IMR-90 (cell line): ENCODE data around the gene WHRN. TPM values are rescaled to one million over a fixed set of nuclear protein-coding genes. Genes with fewer than 3 reads are reported as not detected.

Source experiments
- ATAC-seq: fragments of 200-7000 bp; cut with Tn5 transposase; 2 replicates; pipeline ENCODE4 v1.9.1; 2020; ENCODE audit warnings: low read depth, mild to moderate bottlenecking, moderate library complexity
- BruUV-seq: library from RNA; stranded (reverse); fragments of 400-500 nt; replicated peaks from 2 replicates; lab custom pipeline; 2021; lab: Mats Ljungman, UMichigan
- CTCF ChIA-PET: fragments of 300-600 bp; formaldehyde crosslinking; extraction: SDS; loops from one replicate; lab custom pipeline; 2021; ENCODE audit warnings: antibody characterized with exemption; lab: Yijun Ruan, JAX
- POLR2A ChIA-PET: fragments of 300-600 bp; sonication (Branson Sonifier 250); formaldehyde crosslinking; loops from one replicate; lab custom pipeline; 2022; ENCODE audit warnings: antibody characterized with exemption; ENCODE audit not compliant: unreplicated experiment; lab: Charles Lee
- DNase-seq: peaks from one replicate; pipeline ENCODE4 v3.0.0; 2013
- H2AFZ ChIP-seq: replicated peaks from 2 replicates; pipeline ENCODE3; 2013; ENCODE audit warnings: low read length, mild to moderate bottlenecking; ENCODE audit not compliant: poor library complexity
- H2AK5ac ChIP-seq: 2 replicates; pipeline ENCODE4 v1.6.1; 2013; ENCODE audit warnings: low read depth, low read length, inconsistent platforms
- H2AK9ac ChIP-seq: replicated peaks from 2 replicates; pipeline ENCODE3; 2013; ENCODE audit warnings: mild to moderate bottlenecking, low read depth, low read length, moderate library complexity; ENCODE audit not compliant: poor library complexity
- H2BK120ac ChIP-seq: 2 replicates; pipeline ENCODE4 v1.6.1; 2013; ENCODE audit warnings: low read depth, low read length, inconsistent platforms
- H2BK15ac ChIP-seq: 3 replicates; pipeline ENCODE4 v1.6.1; 2013; ENCODE audit warnings: low read depth, low read length, inconsistent platforms
- H2BK20ac ChIP-seq: 2 replicates; pipeline ENCODE4 v1.6.1; 2013; ENCODE audit warnings: low read depth, mild to moderate bottlenecking, inconsistent platforms, low read length, moderate library complexity
- H2BK5ac ChIP-seq: 2 replicates; pipeline ENCODE4 v1.6.1; 2013; ENCODE audit warnings: mild to moderate bottlenecking, low read depth, low read length, inconsistent platforms; ENCODE audit not compliant: poor library complexity, severe bottlenecking
- H3K14ac ChIP-seq: replicated peaks from 2 replicates; pipeline ENCODE4 v1.6.1; 2013; ENCODE audit warnings: low read depth, low read length, inconsistent platforms
- H3K18ac ChIP-seq: 2 replicates; pipeline ENCODE4 v1.6.1; 2013; ENCODE audit warnings: low read depth, low read length, control low read depth
- H3K23ac ChIP-seq: 2 replicates; pipeline ENCODE4 v1.6.1; 2013; ENCODE audit warnings: low read depth, low read length, inconsistent platforms
- H3K27ac ChIP-seq: 2 replicates; pipeline ENCODE4 v1.5.1; 2013; ENCODE audit warnings: mild to moderate bottlenecking, control low read depth, low read length; ENCODE audit not compliant: insufficient read depth
- H3K27me3 ChIP-seq: 2 replicates; pipeline ENCODE4 v1.6.1; 2013; ENCODE audit warnings: low read length; ENCODE audit not compliant: control insufficient read depth, insufficient read depth
- H3K36me3 ChIP-seq: 2 replicates; pipeline ENCODE4 v1.6.1; 2013; ENCODE audit warnings: low read length, mixed read lengths; ENCODE audit not compliant: control insufficient read depth, insufficient read depth
- H3K4ac ChIP-seq: 2 replicates; pipeline ENCODE4 v1.6.1; 2013; ENCODE audit warnings: low read depth, low read length, inconsistent platforms
- H3K4me1 ChIP-seq: 2 replicates; pipeline ENCODE4 v1.6.1; 2013; ENCODE audit warnings: low read length, mixed read lengths; ENCODE audit not compliant: control insufficient read depth, insufficient read depth
- H3K4me2 ChIP-seq: 2 replicates; pipeline ENCODE4 v1.6.1; 2013; ENCODE audit warnings: low read depth, mild to moderate bottlenecking, control low read depth, low read length, moderate library complexity
- H3K4me3 ChIP-seq: 2 replicates; pipeline ENCODE4 v1.5.1; 2013; ENCODE audit warnings: low read depth, mild to moderate bottlenecking, control low read depth, low read length, moderate library complexity; ENCODE audit not compliant: insufficient read depth
- H3K56ac ChIP-seq: 2 replicates; pipeline ENCODE4 v1.6.1; 2013; ENCODE audit warnings: low read length, inconsistent platforms; ENCODE audit not compliant: insufficient read depth; ENCODE audit errors: extremely low read depth
- H3K79me1 ChIP-seq, 2 experiments: 2 replicates each; pipeline ENCODE4 v1.6.1; 2013; ENCODE audit warnings: low read length in 2 of 2, inconsistent platforms in 1 of 2, low read depth in 1 of 2
- H3K9ac ChIP-seq: 2 replicates; pipeline ENCODE4 v1.6.1; 2013; ENCODE audit warnings: low read depth, low read length, control low read depth
- H3K9me1 ChIP-seq: 2 replicates; pipeline ENCODE4 v1.6.1; 2013; ENCODE audit warnings: low read length, inconsistent platforms; ENCODE audit not compliant: insufficient read depth
- H3K9me3 ChIP-seq: 2 replicates; pipeline ENCODE4 v1.6.1; 2013; ENCODE audit warnings: low read length; ENCODE audit not compliant: control insufficient read depth, insufficient read depth
- H4K20me1 ChIP-seq: 2 replicates; pipeline ENCODE4 v1.6.1; 2013; ENCODE audit warnings: low read length, inconsistent platforms; ENCODE audit not compliant: insufficient read depth
- H4K5ac ChIP-seq: 2 replicates; pipeline ENCODE4 v1.6.1; 2013; ENCODE audit warnings: mild to moderate bottlenecking, low read depth, low read length, control low read depth
- H4K8ac ChIP-seq, 2 experiments: 2 replicates each; pipeline ENCODE4 v1.6.1; 2013; ENCODE audit warnings: low read depth in 2 of 2, low read length in 2 of 2, control low read depth in 1 of 2, inconsistent platforms in 1 of 2
- H4K91ac ChIP-seq: 2 replicates; pipeline ENCODE4 v1.6.1; 2013; ENCODE audit warnings: low read depth, low read length, inconsistent platforms; ENCODE audit not compliant: insufficient read depth
- BHLHE40 ChIP-seq: fragments of 150-350 bp; IDR thresholded peaks from 2 replicates; pipeline ENCODE4 v1.6.1; 2016; ENCODE audit warnings: mild to moderate bottlenecking, low read depth, low read length
- CEBPB ChIP-seq: IDR thresholded peaks from 2 replicates; pipeline ENCODE4 v1.6.1; 2012; ENCODE audit warnings: low read depth, low read length, improper control_type of control experiment
- CHD1 ChIP-seq: IDR thresholded peaks from 2 replicates; pipeline ENCODE4 v1.6.1; 2012; ENCODE audit warnings: low read depth, low read length, improper control_type of control experiment
- ELK1 ChIP-seq: fragments of 150-350 bp; IDR thresholded peaks from 2 replicates; pipeline ENCODE4 v1.6.1; 2016; ENCODE audit warnings: low read depth, mild to moderate bottlenecking, low read length, moderate library complexity, borderline replicate concordance
- FOS ChIP-seq: fragments of 150-350 bp; IDR thresholded peaks from 2 replicates; pipeline ENCODE4 v1.6.1; 2016; ENCODE audit warnings: low read depth, low read length
- MAFK ChIP-seq: IDR thresholded peaks from 2 replicates; pipeline ENCODE4 v1.6.1; 2012; ENCODE audit warnings: low read depth, low read length, improper control_type of control experiment
- MAZ ChIP-seq: IDR thresholded peaks from 2 replicates; pipeline ENCODE4 v1.6.1; 2012; ENCODE audit warnings: low read depth, mild to moderate bottlenecking, low read length, improper control_type of control experiment, moderate library complexity, borderline replicate concordance
- MXI1 ChIP-seq: IDR thresholded peaks from 2 replicates; pipeline ENCODE4 v1.6.1; 2012; ENCODE audit warnings: low read depth, mild to moderate bottlenecking, low read length, moderate library complexity, borderline replicate concordance
- NFE2L2 ChIP-seq: fragments of 150-350 bp; IDR thresholded peaks from 2 replicates; pipeline ENCODE4 v1.6.1; 2016; ENCODE audit warnings: low read depth, mild to moderate bottlenecking, low read length
- POLR2A ChIP-seq: IDR thresholded peaks from 2 replicates; pipeline ENCODE4 v1.6.1; 2012; ENCODE audit warnings: mild to moderate bottlenecking, low read depth, low read length
- RAD21 ChIP-seq: IDR thresholded peaks from 2 replicates; pipeline ENCODE4 v1.6.1; 2012; ENCODE audit warnings: low read length, improper control_type of control experiment
- RCOR1 ChIP-seq: IDR thresholded peaks from 2 replicates; pipeline ENCODE4 v1.6.1; 2012; ENCODE audit warnings: mild to moderate bottlenecking, low read length, improper control_type of control experiment; ENCODE audit not compliant: insufficient replicate concordance
- RFX5 ChIP-seq: IDR thresholded peaks from 2 replicates; pipeline ENCODE4 v1.8.0; 2012; ENCODE audit warnings: low read depth, mild to moderate bottlenecking, low read length, moderate library complexity
- SMC3 ChIP-seq: fragments of 150-350 bp; IDR thresholded peaks from 2 replicates; pipeline ENCODE4 v1.6.1; 2016; ENCODE audit warnings: low read depth, mild to moderate bottlenecking, antibody characterized with exemption, low read length, moderate library complexity
- WGBS, 2 experiments: methylation state at CpG; one replicate each; pipeline versions ENCODE4 v1.1.5 to v1.1.7; 2013; ENCODE audit warnings: missing lambda C conversion rate in 2 of 2; ENCODE audit not compliant: insufficient read length in 1 of 2; ENCODE audit errors: extremely low coverage in 2 of 2; 5-methylcytosine and 5-hydroxymethylcytosine counted together
- dilution Hi-C: fragments of 300-500 bp; cut with HindIII; formaldehyde crosslinking; loops from one replicate; pipeline ENCODE4 v1.14.3; 2018; ENCODE audit warnings: low sequenced_read_pairs; ENCODE audit not compliant: unreplicated experiment
- in situ Hi-C: fragments of 300-500 bp; cut with MboI; formaldehyde crosslinking; loops from 3 replicates; pipeline ENCODE4 v1.14.3; 2019; ENCODE audit warnings: low sequenced_read_pairs, inconsistent platforms, mixed read lengths
- intact Hi-C: fragments of 100-400 bp; cut with micrococcal nuclease; formaldehyde crosslinking; loops from 2 replicates; pipeline ENCODE4 v1.10.0; 2022
- polyA plus RNA-seq, 3 experiments: library from polyadenylated mRNA; depleted of rRNA; stranded (reverse); fragments of >200 nt; gene quantifications; 2 replicates each; pipeline ENCODE4 v1.2.3, GENCODE V29; 2012; ENCODE audit warnings: low replicate concordance in 1 of 3
- total RNA-seq: library from RNA; depleted of rRNA; stranded (reverse); fragments of >200 nt; gene quantifications from 2 replicates; pipeline ENCODE4 v1.2.3, GENCODE V29; 2012
- TF ChIP-seq, protein P1 (sequence below): fragments of 150-350 bp; IDR thresholded peaks from 2 replicates; pipeline ENCODE4 v1.6.1; 2017; ENCODE audit warnings: mild to moderate bottlenecking, antibody characterized with exemption, low read length, low read depth
- TF ChIP-seq, protein P2 (sequence below): conservative IDR thresholded peaks from 2 replicates; pipeline ENCODE4 v1.5.1; 2012; ENCODE audit warnings: mild to moderate bottlenecking, low read depth, low read length, improper control_type of control experiment

The WHRN gene
- total and polyA plus RNA-seq, 2 of the 4 experiments (the other 2 are of a cell fraction), result 0.18 to 2.6 TPM

GRCh38 chr9:114400772-114401171, 104.5 kb downstream of the WHRN start:
- Histone ChIP-seq H2BK120ac (no peak overlapping the region), H2BK20ac (no peak overlapping the region), H2AK9ac (no peak overlapping the region), H3K9me3 (no peaks in the 10 kb centered on the region), H3K14ac (no peak overlapping the region), H2AFZ (no peak overlapping the region), H2BK5ac (no peak overlapping the region), H3K4me1 (0 out of 2 replicates have a peak, but pooled peaks cover 2% of the 10 kb centered on the region), H3K56ac (no peak overlapping the region), H3K27ac (no peak overlapping the region), H3K9ac (no peak overlapping the region), H3K4me3 (no peak overlapping the region), H3K4me2 (no peak overlapping the region), H3K9me1 (no peaks in the 10 kb centered on the region), H3K18ac (no peak overlapping the region), H3K79me1 (peaks cover 3 to 7% of the 10 kb centered on the region in 2 experiments; a peak in 1 of 4 replicates), H3K4ac (no peak overlapping the region), H4K8ac (no peak overlapping the region), H3K23ac (no peak overlapping the region), H4K20me1 (no peaks in the 10 kb centered on the region), H4K91ac (no peak overlapping the region), H4K5ac (no peak overlapping the region), H3K36me3 (no peaks in the 10 kb centered on the region), H3K27me3 (no peaks in the 10 kb centered on the region), H2AK5ac (no peak overlapping the region), H2BK15ac (no peak overlapping the region)
- BruUV-seq, result no TSS peak
- DNase-seq, result no peak
- intact Hi-C loops (loop anchor here (10.0 kb wide), 1 partner anchor 504 kb away; no protein-coding TSS in a partner anchor), in situ Hi-C loops (loop anchor here (10.0 kb wide), 2 partner anchors 334 to 504 kb away; no protein-coding TSS in a partner anchor), dilution Hi-C loops (no loop called here)
- WGBS, 2 experiments, result no CpG with 5 or more reads among the region's 2 CpGs
- ChIA-PET POLR2A (no interaction called here), CTCF (interaction anchor here (1.4 kb wide), 1 partner anchor 16 kb away, joined by 3 read pairs; no protein-coding TSS in a partner anchor)
- ATAC-seq, result no peak
- TF ChIP-seq NFE2L2, result no peak
- no peak for TF ChIP-seq FOS
- no peak for TF ChIP-seq MXI1
- no peak for TF ChIP-seq MAZ
- no peak for TF ChIP-seq MAFK
- no peak for TF ChIP-seq BHLHE40
- TF ChIP-seq CEBPB, result no peak
- TF ChIP-seq, protein P1, sequence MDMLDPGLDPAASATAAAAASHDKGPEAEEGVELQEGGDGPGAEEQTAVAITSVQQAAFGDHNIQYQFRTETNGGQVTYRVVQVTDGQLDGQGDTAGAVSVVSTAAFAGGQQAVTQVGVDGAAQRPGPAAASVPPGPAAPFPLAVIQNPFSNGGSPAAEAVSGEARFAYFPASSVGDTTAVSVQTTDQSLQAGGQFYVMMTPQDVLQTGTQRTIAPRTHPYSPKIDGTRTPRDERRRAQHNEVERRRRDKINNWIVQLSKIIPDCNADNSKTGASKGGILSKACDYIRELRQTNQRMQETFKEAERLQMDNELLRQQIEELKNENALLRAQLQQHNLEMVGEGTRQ, result no peak
- no peak for TF ChIP-seq RCOR1
- no peak for TF ChIP-seq POLR2A
- no peak for TF ChIP-seq ELK1
- TF ChIP-seq SMC3, result no peak
- no peak for TF ChIP-seq RFX5
- TF ChIP-seq CHD1, result no peak
- TF ChIP-seq RAD21, result no peak
- TF ChIP-seq, protein P2, sequence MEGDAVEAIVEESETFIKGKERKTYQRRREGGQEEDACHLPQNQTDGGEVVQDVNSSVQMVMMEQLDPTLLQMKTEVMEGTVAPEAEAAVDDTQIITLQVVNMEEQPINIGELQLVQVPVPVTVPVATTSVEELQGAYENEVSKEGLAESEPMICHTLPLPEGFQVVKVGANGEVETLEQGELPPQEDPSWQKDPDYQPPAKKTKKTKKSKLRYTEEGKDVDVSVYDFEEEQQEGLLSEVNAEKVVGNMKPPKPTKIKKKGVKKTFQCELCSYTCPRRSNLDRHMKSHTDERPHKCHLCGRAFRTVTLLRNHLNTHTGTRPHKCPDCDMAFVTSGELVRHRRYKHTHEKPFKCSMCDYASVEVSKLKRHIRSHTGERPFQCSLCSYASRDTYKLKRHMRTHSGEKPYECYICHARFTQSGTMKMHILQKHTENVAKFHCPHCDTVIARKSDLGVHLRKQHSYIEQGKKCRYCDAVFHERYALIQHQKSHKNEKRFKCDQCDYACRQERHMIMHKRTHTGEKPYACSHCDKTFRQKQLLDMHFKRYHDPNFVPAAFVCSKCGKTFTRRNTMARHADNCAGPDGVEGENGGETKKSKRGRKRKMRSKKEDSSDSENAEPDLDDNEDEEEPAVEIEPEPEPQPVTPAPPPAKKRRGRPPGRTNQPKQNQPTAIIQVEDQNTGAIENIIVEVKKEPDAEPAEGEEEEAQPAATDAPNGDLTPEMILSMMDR, result no peak
